ENCODE measurements around the gene YIF1A.
"Not testable (repeated sequence)": the region's sequence is repeated elsewhere in the genome, so short reads cannot be mapped to it uniquely, and the experiment has no call there.

- TF ChIP-seq EZH2, CTCF (IDR thresholded peaks at IDR 0.05): not testable (repeated sequence)
Measured at GRCh38 chr11:66310803-66311440, 22.0 kb upstream of the YIF1A start.
